Lung (tissue), 12 donors: ENCODE data around the gene PTF1A. TPM values are rescaled to one million over a fixed set of nuclear protein-coding genes. Genes with fewer than 3 reads are reported as not detected.
"Not testable (repeated sequence)": the region's sequence is repeated elsewhere in the genome, so short reads cannot be mapped to it uniquely, and the experiment has no call there.

Experiments used
- ATAC-seq: fragments of 200-7000 bp; cut with Tn5 transposase; one replicate; pipeline ENCODE4 v1.9.1; 2020; ENCODE audit warnings: moderate number of reproducible peaks; ENCODE audit not compliant: insufficient read depth, low FRiP score
- DNase-seq, 3 donors: peaks; one replicate each; pipeline ENCODE4 v3.0.0-alpha.2; 2013 to 2017
- H3K27ac ChIP-seq, 2 donors: one replicate each; pipeline ENCODE4 v1.5.1; 2013; ENCODE audit warnings: mild to moderate bottlenecking in 2 of 2, moderate library complexity in 2 of 2, control low read depth in 1 of 2, inconsistent platforms in 1 of 2, low read depth in 1 of 2, low read length in 1 of 2
- H3K27me3 ChIP-seq, 3 donors: one replicate each; pipeline ENCODE4 v1.5.1; 2013; ENCODE audit warnings: low read length in 2 of 3; ENCODE audit not compliant: control insufficient read depth in 3 of 3, insufficient read depth in 3 of 3
- H3K36me3 ChIP-seq, 4 donors: one replicate each; pipeline ENCODE4 v1.5.1; 2013; ENCODE audit warnings: low read length in 4 of 4, mild to moderate bottlenecking in 1 of 4, moderate library complexity in 1 of 4; ENCODE audit not compliant: control insufficient read depth in 4 of 4, insufficient read depth in 4 of 4
- H3K4me1 ChIP-seq, 5 donors: one replicate each; pipeline ENCODE4 v1.5.1; 2013; ENCODE audit warnings: low read length in 5 of 5, mild to moderate bottlenecking in 2 of 5, moderate library complexity in 1 of 5; ENCODE audit not compliant: control insufficient read depth in 5 of 5, insufficient read depth in 5 of 5
- H3K4me3 ChIP-seq: one replicate; pipeline ENCODE4 v1.5.1; 2013; ENCODE audit warnings: mild to moderate bottlenecking, control low read depth, moderate library complexity
- H3K9ac ChIP-seq, 2 donors: one replicate each; pipeline ENCODE4 v1.5.1; 2013; ENCODE audit warnings: low read length in 2 of 2, control low read depth in 1 of 2; ENCODE audit not compliant: insufficient read depth in 1 of 2
- H3K9me3 ChIP-seq, 4 donors: one replicate each; pipeline ENCODE4 v1.5.1; 2013; ENCODE audit warnings: low read length in 3 of 4, mild to moderate bottlenecking in 1 of 4, moderate library complexity in 1 of 4; ENCODE audit not compliant: control insufficient read depth in 4 of 4, insufficient read depth in 3 of 4
- WGBS, 2 donors: extraction: QIAGEN DNeasy Blood & Tissue Kit; methylation state at CpG; one replicate each; pipeline ENCODE4 v1.1.7; 2013; 5-methylcytosine and 5-hydroxymethylcytosine counted together
- polyA plus RNA-seq, 2 donors: library from polyadenylated mRNA; stranded (reverse); fragments of 200-250 nt; gene quantifications; one replicate each; pipeline ENCODE4 v1.2.1, GENCODE V29; 2013
- total RNA-seq, 2 donors: library from RNA; depleted of rRNA in 1 of 2; stranded (reverse); fragments of >200 nt in 1 of 2; gene quantifications; one replicate each; pipeline ENCODE4 v1.2.1, GENCODE V29; 2014 to 2021
- TF ChIP-seq, protein P1 (sequence below): IDR thresholded peaks from 2 replicates; pipeline ENCODE4 v1.5.1; 2012; ENCODE audit warnings: mild to moderate bottlenecking; ENCODE audit errors: control extremely low read depth, extremely low read depth
- donor health status: control.
- donor health status: control.
- donor health status: Bipolar disorder and iron deficiency.
- donor health status: healthy.
- donor health status: DM: yes; HTN: yes; CAD: no.

PTF1A gene
- total and polyA plus RNA-seq, 4 donors, result not detected

DNA sequence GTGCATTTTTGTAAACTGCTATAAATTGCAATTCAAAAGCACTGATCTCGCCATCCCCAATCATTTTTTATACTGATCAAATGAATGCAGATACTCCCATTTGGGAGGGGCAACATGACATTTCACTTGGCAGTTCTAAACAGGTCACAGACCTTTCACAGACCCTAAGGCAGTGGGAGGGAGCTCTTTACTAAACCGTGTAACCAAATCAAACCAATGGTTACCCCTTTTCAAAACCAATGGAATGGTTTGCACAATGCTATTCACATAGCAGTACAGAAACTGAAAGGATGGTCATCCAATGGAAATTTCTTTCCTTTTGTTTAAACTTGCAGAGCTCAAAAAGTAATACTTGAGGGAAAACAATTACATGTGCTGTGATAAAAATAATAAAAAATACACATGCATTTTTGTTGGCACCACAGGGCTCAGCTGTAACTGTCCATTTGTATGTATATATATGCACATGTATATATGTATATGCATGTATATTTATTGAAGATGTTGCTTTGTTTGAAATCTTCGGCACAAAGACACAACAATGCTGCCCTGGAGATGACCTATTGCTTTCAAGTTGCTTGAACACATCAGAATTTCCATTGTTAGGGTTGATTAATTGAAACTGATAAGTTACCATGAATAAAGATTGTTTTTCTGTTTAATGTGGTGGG is 14.0 kb downstream of the PTF1A start:
- peaks cover 8 to 62% (median 61%) of the 10 kb centered on the region in 3 donors for H3K27me3 ChIP-seq
- no peak for DNase-seq
- WGBS, 2 donors, result 39 to 43% methylated on average over 3 of the region's 3 CpGs

DNA sequence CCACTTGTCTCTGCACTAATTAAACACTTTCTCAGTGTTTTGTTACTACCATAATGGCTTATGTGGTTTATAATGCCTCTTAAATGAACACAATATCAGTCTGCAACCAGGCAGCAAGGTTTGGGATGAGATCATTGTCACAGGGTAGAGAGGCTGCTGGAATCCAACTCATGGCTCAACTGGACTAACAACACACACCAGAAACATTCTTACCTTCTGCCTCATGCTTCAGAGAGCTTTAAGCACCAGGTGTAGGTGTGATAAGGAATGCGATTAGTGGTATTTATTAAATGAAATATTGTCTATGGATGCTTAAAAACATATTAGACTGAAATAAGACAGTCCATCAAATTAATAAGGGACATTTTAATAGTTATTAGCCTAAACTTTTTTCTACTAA is 25.4 kb downstream of the PTF1A start:
- no peak for ATAC-seq
- H3K36me3 ChIP-seq, result no peaks in the 10 kb centered on the region
- 78% methylated on average over 1 of the region's 1 CpG for WGBS, 2 donors
- TF ChIP-seq, protein P1, sequence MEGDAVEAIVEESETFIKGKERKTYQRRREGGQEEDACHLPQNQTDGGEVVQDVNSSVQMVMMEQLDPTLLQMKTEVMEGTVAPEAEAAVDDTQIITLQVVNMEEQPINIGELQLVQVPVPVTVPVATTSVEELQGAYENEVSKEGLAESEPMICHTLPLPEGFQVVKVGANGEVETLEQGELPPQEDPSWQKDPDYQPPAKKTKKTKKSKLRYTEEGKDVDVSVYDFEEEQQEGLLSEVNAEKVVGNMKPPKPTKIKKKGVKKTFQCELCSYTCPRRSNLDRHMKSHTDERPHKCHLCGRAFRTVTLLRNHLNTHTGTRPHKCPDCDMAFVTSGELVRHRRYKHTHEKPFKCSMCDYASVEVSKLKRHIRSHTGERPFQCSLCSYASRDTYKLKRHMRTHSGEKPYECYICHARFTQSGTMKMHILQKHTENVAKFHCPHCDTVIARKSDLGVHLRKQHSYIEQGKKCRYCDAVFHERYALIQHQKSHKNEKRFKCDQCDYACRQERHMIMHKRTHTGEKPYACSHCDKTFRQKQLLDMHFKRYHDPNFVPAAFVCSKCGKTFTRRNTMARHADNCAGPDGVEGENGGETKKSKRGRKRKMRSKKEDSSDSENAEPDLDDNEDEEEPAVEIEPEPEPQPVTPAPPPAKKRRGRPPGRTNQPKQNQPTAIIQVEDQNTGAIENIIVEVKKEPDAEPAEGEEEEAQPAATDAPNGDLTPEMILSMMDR, result no peak
- H3K4me3 ChIP-seq, result no peak overlapping the region
- H3K27me3 ChIP-seq, result peaks cover 0 to 15% (median 0%) of the 10 kb centered on the region in 3 donors
- no peaks in the 10 kb centered on the region for H3K9me3 ChIP-seq
- H3K27ac ChIP-seq, result no peak overlapping the region
- DNase-seq, result no peak
- H3K4me1 ChIP-seq, result no peaks in the 10 kb centered on the region
- H3K9ac ChIP-seq, result no peak overlapping the region

More for the DNA sequence above, 14.0 kb downstream of the PTF1A start:
- H3K27ac ChIP-seq, result no peak overlapping the region
- no peaks in the 10 kb centered on the region for H3K36me3 ChIP-seq
- peaks cover 0 to 3% (median 0%) of the 10 kb centered on the region in 5 donors for H3K4me1 ChIP-seq
- no peak overlapping the region for H3K9ac ChIP-seq
- no peak for ATAC-seq
- TF ChIP-seq, protein P1, result no peak
- no peak overlapping the region for H3K4me3 ChIP-seq
- H3K9me3 ChIP-seq, result peaks cover 0 to 8% (median 0%) of the 10 kb centered on the region in 4 donors

DNA sequence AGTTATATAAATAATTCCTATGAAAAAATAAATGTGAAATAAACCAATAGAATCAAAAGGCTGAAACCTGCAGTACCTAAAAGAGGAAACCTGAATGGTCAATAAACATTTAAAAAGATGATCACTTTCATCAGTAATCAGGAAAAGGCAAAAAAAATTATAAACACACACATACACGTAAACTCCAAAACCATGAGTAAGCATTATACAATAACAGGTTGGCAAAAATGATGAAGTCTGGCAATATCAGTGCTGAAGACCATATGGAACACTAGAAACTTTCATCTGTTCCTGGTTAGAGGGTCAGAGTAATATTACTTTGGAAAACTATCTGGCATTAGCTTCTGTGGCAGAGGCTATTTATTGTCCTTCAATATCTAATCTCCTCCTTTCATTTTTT is 38.5 kb downstream of the PTF1A start:
- no peak for DNase-seq
- TF ChIP-seq, protein P1, result no peak
- H3K27me3 ChIP-seq, result no peaks in the 10 kb centered on the region
- H3K27ac ChIP-seq, result no peak overlapping the region
- ATAC-seq, result no peak
- no peaks in the 10 kb centered on the region for H3K36me3 ChIP-seq
- no peak overlapping the region for H3K4me3 ChIP-seq
- H3K9me3 ChIP-seq, result no peaks in the 10 kb centered on the region
- WGBS, 2 donors, result 75 to 82% methylated on average over 1 of the region's 1 CpG
- H3K9ac ChIP-seq, result no peak overlapping the region
- no peaks in the 10 kb centered on the region for H3K4me1 ChIP-seq

DNA sequence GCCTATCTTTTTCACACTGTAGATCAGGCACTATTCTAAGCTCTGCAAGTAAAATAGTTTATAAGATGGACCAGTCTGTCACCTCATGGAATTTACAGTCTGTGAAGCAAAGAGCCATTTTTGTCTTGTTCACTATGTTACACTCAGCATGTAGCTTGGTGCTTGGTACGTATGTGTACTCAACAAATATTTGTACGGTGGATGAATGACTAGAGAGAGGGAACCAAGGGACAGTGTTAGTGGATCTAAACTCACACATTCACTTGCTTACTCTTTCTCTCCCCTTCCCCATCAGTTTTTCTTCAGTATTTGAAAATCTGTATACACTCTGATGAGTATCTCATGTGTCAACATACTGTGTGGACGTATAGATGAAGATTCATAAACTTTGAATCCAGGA is 45.9 kb downstream of the PTF1A start:
- Histone ChIP-seq H3K36me3 (no peaks in the 10 kb centered on the region), H3K9me3 (no peaks in the 10 kb centered on the region), H3K4me1 (no peaks in the 10 kb centered on the region), H3K27me3 (no peaks in the 10 kb centered on the region), H3K4me3 (no peak overlapping the region), H3K9ac (no peak overlapping the region), H3K27ac (no peak overlapping the region)
- DNase-seq (no peak), ATAC-seq (no peak)
- WGBS, 2 donors, result 60 to 62% methylated on average over 3 of the region's 3 CpGs
- TF ChIP-seq, protein P1, result no peak

DNA sequence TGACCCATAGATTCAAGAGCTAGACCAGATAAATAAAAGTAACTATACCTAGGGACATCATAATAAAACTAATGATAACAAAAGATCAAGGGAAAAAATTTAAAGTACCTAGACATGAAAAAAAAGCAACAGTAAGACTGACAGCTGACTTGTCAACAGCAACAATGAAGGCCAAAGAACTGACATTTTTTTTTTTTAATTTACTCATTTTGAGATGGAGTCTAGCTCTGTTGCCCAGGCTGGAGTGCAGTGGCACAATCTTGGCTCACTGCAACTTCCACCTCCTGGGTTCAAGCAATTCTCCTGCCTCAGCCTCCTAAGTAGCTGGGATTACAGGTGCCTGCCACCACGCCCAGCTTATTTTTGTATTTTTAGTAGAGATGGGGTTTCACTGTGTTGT is 49.7 kb downstream of the PTF1A start:
- H3K36me3 ChIP-seq, H3K27ac ChIP-seq, H3K9me3 ChIP-seq, H3K4me3 ChIP-seq, H3K27me3 ChIP-seq, H3K4me1 ChIP-seq, H3K9ac ChIP-seq, ATAC-seq, DNase-seq: not testable (repeated sequence)
- 72 to 77% methylated on average over 1 of the region's 1 CpG for WGBS, 2 donors
